GM19240 (cell line): ENCODE measurements around the gene HHIPL2.
A peak's percentile ranks its signal among the peaks of the same experiment; 100 is the strongest.

Experiments used
- DNase-seq: peaks from one replicate; pipeline ENCODE4 v3.0.0; 2011; ENCODE audit warnings: low spot score; ENCODE audit not compliant: insufficient read length

HHIPL2 gene

GRCh38 chr1:222547944-222548671, at the start of gene HHIPL2:
TSS of gene HHIPL2 (minus strand) at chr1:222548104. CDS start at chr1:222548044, 60 bp downstream.
- DNase-seq: no peak

DNA sequence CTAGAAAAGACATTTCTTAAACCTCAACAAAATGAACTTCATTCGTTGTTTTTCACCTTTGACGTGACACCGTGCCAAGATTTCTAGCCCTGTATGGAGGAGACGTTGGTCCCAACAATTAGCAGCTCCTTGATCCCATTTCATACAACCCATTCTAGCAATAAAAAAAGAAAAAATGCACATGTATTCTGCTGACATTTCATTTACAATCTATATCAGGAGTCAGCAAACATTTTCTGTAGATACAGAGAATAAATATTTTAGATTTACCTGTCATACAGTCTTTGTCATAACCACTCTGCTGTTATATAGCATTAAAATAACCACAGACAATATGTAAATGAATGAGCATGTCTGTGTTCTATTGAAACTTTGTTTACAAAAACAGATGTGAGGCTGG, 48.8 kb upstream of the HHIPL2 start:
- DNase-seq: no peak

DNA sequence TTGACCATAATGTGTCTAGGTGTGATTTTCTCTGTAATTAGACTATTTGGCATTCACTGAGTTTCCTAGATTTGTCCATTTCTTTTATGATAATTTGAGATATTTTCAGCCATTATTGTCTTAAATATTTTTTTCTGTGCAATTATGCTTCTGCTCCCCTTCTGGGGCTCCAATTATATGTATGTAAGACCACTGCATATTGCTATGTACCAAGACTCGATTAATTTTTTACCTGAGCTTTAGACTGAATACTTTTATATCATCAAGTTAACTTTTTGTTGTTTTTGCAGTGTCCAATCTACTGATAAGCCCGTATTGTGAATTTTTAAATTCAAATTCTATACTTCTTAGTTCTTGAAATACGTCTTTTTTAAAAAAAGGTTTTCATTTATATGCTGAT, 46.9 kb upstream of the HHIPL2 start:
- DNase-seq: no peak

GRCh38 chr1:222592171-222592570, 44.3 kb upstream of the HHIPL2 start:
- no peak for DNase-seq

GRCh38 chr1:222589462-222590302, 41.8 kb upstream of the HHIPL2 start, which contains the start of gene TAF1A:
TSS of gene TAF1A (minus strand) at chr1:222589933.
- DNase-seq: peak; percentile 62

GRCh38 chr1:222588135-222588534, 40.2 kb upstream of the HHIPL2 start:
- no peak for DNase-seq

- DNase-seq: no peak
Observed at GRCh38 chr1:222586842-222587241, 38.9 kb upstream of the HHIPL2 start.

DNA sequence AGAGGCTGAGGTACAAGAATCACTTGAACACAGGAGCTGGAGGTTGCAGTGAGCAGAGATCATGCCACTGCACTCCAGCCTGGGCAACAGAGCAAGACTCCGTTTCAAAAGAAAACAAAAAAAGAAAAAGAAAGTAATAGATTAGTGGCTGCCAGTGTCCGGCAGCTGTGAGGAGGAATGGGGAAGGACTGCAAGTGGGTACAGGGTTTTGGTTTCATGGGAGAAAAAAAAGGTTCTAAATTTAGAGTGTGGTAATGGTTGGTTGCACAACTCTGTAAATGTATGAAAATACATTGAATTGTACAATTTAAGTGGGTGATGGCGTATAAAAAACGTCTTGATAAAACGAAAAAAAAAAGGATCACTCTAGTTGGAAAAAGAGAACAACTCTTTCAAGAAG, 35.2 kb upstream of the HHIPL2 start:
- DNase-seq: no peak

- no peak for DNase-seq
Observed at GRCh38 chr1:222582099-222582774, 34.3 kb upstream of the HHIPL2 start.

- no peak for DNase-seq
Observed at GRCh38 chr1:222579316-222579715, 31.4 kb upstream of the HHIPL2 start.

DNA sequence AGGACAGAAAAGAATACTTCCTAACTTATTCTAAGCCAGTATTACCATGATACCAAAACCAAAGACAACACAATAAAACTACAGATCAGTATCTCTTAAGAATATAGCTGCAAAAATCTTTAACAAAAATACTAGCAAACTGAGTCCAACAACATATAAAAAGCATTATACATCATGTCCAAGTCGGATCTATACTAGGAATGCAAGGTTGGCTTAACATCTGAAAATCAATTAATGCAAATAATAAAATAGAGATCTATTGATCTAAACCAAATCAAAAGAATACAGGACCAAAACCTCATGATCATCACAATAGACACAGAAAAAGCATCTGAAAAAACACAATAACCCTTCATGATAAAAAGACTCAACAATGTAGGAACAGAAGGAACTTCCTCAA, 22.9 kb upstream of the HHIPL2 start:
- DNase-seq: no peak

- DNase-seq: no peak
Observed at GRCh38 chr1:222561656-222562055, 13.8 kb upstream of the HHIPL2 start.

DNA sequence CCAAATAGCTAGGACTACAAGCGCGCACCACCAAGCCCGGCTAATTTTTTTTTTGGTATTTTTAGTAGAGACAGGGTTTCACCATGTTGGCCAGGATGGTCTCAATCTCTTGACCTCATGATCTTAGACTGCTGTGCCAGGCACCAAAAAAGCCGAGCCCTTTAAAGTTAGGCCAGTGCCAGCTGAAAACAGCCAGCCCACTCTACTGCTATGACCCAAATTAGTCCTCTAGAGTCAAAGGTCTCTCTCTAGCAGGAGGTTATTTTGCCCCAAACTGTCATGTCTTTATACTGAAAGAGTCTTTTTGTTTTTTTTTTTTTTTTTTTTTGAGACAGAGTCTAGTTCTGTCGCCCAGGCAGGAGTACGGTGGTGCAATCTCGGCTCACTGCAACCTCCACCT, 9.7 kb upstream of the HHIPL2 start:
- DNase-seq: no peak

GRCh38 chr1:222557148-222557547, 9.2 kb upstream of the HHIPL2 start:
- DNase-seq: no peak

DNA sequence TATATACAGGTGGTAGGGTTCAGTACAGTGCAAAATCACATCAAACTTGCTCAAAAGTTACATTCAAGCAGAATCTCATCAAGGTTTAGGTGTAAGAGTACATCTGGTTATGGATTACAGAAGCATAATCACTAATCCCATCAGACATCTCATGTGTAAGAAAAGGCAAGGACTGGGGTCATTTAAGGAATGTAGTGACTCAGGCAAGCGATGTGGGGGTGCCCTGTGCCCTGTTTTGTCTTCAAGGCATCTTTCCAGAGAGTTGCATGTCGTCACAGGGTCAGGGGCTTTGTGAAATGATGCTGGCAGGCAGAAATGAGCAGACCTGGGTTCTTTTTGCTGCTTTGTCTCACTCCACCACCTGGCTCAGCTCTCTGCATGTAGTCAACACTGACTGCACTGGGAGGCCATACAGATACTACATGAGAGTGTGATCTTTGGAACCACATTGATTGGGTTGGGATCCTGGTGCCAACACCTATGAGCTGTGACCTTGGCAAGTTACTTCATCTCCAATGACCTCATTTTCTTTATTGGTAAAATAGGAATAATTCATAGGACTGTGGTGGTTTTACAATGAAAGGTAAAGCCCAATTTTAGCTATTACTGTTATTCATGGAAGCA, 8.2 kb upstream of the HHIPL2 start:
- no peak for DNase-seq

- no peak for DNase-seq
Observed at GRCh38 chr1:222554177-222554576, 6.3 kb upstream of the HHIPL2 start.

GRCh38 chr1:222552882-222553281, 5.0 kb upstream of the HHIPL2 start:
- no peak for DNase-seq

GRCh38 chr1:222547260-222547614, 667 bp downstream of the HHIPL2 start:
- no peak for DNase-seq

DNA sequence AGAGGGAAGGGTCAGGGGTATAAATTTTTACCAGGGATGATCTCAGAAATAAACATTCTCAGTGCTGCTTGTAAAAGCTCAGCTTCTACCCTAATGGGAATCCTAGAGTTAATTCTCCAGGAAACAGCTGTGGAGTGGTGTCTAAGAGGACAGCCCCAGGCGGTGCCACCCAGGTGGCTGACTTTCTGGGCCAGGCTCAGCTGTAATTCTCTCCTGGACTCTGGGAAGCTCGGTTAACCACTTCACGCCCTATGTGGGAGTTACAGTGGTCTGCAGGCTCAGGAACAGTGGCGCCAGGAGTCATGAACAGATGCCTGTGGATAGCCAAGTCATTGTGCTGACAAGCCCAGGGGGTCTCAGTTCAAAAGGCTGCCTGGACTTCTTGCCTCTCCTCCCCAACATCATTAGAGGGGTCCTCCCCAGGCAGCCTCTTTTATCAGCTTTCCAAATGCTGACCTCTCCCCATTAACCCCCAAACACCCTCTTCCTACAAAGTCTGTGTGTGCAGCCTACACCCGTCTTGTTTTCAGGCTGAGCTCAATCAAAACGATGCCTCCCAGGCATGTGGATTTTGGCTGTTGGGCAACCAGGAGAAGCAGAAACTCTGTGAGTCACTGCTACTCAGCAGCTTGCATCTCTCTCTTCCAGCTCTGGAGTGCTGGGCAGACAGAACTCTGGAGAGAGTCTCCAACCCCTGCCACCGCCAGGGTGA, 1.2 kb downstream of the HHIPL2 start:
- no peak for DNase-seq

- DNase-seq: no peak
Observed at GRCh38 chr1:222546091-222546490, 1.8 kb downstream of the HHIPL2 start.

DNA sequence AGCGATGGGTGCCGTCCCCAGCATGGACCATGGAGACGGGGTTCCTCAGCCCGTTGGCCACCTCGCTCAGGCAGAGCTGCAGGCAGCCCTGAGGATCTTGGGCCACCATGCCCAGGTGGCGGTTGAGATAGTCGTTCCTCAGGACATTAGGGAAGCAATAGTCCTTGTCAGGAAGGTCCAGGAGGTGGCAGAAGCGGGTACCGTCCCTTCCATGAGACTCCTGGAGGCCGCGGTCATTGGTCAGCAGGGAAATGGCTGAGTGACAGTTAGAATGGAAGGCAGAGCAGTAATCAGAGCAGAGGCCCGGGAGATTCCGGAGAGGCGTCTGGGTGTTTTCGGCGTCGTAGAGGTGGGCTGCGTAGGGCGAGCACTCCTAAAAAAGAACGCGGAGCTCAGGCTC, 4.1 kb downstream of the HHIPL2 start:
- DNase-seq: no peak
